Effector CD4-positive, alpha-beta T cell (primary cell): ENCODE results near the gene SLC48A1.
"Not testable (repeated sequence)": the region's sequence is repeated elsewhere in the genome, so short reads cannot be mapped to it uniquely, and the experiment has no call there.

Source experiments
- DNase-seq: peaks from one replicate; pipeline ENCODE4 v3.0.0-alpha.2; 2020

SLC48A1 gene

DNA sequence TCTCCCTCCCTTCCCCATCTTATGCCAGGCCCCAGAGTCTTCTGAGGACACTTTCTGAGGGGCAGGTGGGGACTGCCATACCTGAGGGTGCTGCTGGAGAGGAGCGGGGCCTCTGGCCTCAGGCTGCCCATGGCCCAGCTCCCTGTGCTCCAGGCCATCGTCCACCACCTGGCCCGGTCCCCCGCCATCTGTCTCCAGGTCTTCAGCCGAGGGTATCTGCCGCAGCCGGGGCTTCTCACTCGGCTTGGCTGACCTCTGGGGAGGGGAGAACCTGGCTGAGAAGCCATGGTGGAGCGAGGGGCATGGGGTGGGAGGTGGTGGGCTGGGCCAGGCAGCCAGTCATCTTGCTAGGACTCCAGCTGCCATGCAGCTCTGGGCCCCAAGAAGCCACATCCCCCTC, 21.6 kb downstream of the SLC48A1 start:
- no peak for DNase-seq

DNA sequence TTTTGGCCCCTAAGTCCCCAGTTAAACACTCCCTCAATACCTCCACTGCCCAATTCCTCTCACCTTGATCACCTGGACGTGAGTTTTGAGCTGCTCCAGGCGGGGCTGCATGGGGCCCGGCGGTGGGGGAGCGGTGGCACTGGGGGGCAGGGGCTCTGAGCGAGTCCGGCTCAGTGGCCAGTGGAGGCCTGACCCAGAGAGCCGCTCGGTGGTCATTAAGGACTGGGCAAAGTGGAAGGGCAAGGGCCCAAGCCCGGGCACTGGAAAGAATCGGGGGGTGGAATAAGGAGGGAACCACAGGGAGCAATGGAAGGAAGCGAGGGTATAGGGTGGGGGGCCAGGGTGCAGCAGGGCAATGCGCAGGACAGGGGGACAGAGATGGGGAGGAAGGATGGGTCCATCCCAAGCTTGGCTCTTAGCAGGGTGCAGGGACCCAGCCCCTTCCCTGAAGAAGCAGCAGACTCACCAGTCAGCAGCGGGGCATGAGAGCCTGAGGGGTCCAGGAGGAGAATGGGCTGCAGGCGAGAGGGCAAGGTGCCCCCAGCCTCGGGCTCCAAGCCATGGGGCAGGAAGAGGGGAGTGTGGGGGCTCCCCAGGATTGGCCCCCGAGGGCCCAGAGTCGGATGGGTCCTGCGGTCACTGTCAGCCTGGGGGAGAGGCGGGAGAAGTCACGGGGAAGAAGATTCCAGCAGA, 22.2 kb downstream of the SLC48A1 start:
- no peak for DNase-seq

DNA sequence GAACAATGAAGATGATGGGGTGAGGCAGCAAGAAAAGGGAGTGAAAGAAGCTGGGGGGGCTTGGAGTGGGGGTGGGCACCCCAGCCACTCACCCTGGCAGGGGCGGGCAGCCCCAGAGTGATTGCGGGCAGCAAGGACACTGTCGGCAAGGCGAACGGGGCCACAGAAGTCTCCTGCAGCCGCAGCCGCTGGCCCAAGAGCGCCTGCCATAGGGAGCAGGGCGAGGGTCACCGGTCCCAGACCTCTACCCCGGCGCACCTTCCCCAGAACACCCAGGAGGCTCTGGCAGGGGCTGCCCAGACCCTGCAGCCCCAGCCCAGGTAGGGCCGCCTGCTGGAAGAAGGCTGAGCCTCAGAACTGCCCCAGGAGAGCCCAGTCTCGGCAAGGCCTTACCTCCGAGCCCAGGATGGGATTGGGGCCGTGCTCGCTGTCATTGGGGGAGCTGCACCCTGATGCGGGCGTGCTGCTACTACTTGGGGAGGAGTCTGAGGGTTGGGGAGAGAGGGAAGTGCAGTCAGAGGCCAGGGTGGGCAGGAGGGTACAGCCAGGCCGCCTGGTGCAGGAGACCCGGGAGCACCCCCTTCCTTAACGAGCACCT, 22.9 kb downstream of the SLC48A1 start:
- no peak for DNase-seq

- no peak for DNase-seq
Observed at GRCh38 chr12:47797441-47797840, 24.4 kb downstream of the SLC48A1 start.

DNA sequence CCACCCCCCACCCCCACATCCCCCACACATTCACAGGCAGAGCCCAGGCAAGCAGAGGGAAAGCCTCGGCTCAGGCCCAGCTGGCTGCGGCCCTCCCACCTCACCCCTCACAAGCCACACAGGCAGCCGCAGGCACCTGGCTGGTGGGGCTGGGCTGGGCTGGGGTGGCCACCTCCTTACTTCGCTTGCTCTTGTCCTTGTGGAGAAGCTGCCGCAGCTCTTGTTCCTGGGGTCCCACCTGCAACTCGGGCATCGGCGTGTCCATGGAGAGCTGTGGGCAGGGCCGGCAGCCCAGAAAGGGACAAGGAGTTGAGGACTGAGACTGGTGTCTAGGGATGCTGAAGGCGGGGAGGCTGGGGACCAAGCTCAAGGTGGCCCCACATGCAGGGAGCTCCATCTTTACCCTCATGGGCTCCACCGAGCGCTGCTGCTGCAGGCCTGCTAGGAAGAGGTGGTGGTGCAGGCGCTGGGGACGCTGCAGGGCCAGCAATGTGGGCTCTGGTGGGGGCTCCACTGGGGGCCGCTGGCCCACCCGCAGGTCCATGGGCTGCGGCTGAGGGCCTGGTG, 25.4 kb downstream of the SLC48A1 start:
- DNase-seq, result no peak

DNA sequence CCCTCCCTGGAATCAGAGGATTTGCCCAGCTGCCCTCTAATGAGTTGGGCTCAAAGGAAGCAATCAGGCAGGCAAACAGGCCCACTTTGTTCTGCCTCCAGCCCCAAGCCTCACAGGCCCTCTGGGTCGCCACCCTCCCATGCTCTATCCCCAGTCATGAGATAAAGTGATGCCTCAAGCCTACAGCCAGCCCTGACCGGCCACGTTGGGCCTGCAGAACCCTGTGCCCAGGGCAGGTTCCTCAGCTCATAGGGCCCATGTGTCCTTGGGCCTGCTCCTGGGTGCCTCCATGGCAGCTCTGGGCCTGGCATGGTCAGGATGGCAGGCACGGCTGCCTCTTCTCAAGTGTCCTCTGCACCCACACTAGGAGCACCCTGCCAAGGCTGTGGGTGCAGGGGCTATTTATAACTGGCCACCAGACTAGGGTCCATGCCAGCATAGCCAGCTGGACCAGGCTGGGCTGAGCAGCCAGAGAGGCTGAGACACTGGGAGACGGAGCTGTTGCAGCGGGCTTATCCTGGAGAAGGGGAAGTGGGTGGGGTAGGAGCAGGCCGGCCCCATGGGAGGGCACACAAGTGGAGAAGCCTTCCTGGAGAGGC, 26.4 kb downstream of the SLC48A1 start:
- DNase-seq, result no peak

DNA sequence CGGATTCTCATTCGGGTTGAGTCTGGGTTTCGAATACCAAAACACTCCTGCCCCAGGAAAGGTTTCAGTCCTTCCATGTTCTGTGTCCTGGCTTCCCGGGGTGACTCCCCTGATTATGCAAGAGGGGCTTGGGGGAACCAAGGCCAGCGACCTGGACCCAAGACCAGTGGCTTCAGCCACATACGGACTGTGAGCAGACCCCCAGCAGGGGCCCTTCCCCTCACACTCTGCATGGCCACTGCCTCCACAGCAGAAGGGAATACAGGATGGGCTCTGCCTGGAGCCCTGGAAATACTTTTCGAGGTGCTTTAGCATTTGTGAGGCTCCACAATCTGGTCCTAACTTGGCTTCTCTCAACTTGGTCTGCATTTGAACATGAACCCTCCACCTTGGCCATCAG, 27.5 kb downstream of the SLC48A1 start:
- no peak for DNase-seq

DNA sequence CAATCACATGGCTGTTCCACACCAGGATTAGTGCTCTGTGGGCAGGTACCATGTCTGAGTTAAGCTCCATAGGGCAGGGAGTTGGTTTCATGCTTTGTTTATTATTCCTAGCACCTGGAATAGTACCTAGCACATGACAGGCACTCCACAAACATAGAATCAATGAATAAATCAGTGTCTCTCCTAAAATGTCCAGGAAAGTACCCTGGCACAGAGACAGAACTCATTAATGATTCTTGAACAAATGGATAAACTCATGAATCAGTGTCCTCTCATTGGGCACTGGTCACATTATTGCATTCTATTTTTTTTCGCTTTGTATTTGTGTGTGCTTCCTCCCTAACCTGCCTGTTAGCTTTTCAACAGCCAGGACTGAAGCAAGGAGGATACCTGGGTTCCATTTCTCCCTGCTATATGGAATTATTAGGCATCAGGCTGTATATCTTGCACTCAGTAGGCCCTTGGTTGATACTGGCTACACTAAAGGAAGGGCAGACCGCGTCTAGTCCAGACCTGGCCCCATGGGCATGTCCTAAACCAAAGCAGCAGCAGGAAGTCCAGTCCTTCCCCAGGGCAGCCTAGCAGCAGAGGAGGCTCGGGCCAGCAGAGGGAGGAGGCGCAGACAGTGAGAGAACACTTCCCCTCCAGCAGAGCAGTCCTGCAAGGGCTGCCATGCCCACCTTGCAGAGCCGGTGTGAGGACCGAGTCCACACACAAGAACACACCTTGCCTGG, 28.3 kb downstream of the SLC48A1 start:
- no peak for DNase-seq

DNA sequence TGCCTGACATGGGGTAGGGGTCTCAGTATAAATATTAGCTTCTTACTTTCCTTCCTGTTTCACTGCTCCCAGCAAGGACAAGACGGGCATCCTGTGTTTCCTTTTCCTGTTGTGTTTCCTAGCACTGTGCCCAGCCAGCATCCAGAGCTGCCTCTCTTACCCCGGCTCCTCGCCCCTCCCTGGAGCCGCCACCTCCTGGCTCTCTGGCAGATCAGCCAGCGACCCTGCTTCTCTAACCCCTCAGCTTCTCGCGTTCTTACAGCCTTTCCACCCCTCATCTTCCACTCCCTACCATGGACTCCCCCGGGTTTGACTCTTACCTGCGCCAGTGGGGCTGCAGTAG, 28.8 kb downstream of the SLC48A1 start:
- no peak for DNase-seq

GRCh38 chr12:47802312-47802711, 29.3 kb downstream of the SLC48A1 start:
- no peak for DNase-seq

DNA sequence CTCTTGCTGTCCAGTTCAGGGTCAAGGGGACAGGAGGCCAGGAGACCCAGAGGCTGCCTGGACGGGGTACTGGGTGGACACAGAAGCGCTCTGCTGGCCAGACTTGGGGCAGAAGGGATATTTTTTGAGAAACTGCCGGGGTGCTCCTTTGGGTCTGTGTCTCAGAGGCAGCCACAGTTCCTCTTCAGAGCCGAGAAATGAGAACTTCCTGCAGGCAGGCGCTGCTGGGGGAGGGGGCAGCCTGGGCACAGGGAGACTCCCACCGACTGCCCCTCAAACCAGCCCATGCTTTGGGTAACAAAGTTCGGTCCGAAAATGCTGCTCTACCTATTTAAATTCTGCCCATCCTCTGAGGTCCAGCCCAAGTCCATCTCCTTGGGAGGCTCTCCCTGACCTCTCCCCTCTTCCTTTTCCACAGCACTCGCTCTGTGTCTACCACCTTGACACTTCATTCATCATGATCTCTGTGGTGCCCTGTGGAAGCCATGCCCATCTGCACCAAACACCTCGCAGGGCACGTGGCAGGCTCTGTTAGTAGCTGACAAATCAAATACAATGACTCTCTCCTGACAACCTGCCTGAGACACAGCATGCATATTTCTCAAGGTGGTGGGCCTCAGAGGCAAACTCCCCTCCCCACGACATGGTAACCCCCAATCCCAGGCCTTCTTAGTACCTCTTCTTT, 30.3 kb downstream of the SLC48A1 start:
- no peak for DNase-seq

DNA sequence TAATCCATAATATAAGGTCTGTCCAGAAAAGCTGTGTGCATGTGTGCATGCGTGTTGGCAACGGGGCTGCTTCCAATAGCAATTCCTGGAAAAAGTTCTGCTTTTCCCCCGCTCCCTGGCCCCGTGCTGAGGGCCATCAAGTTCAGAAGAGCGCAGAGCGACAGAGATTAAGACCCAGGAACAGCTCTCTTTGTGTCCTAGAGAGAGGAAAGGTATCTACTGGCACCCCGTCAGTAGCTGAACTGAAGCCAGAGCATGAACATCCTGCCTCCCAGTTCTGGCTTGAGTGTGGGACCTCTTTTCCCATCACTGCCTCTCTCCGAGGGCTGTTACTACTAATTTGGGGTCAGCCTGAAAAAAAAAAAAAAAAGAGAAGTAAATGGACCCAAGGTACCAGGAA, 31.1 kb downstream of the SLC48A1 start:
- DNase-seq, result no peak

DNA sequence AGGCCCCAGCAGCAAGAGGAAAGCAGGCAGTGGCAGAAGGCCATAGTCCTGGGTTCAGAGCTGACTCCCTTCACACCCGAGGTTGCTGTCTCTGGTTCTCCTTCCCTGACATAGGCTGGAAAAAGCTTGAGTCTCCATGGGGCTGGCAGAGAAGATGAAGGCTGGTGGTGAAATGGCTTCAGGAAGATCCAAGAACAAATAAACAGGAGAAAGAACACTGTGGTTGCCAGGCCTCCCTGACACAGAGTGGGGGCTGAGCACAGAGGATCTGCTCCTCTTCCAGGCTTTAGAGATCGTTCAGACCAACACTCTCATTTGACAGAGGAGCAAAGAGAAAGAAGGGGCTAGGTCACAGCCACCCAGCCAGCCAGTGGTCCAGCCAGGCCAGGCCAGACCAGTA, 32.4 kb downstream of the SLC48A1 start:
- DNase-seq, result no peak

GRCh38 chr12:47807338-47807737, 34.3 kb downstream of the SLC48A1 start:
- DNase-seq, result no peak

DNA sequence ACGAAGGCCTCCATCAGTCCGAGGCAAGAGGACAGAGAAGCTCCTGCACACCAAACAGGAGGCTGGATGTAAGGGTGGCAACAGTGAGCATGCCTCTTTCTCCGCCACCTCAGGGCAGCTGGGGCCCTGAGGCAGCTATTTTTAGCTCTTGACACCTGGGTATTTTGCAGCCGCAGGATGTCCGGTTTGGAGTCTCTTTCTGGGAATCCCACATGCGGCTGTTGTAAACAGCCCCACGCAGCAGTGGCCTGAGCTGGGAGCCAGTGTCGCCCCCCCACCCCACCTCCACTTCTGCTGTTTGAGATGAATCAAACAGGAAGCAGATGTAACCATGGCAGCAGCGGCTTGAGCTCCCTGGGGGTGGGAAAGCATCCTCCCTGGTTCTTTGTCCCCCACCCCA, 35.0 kb downstream of the SLC48A1 start:
- DNase-seq, result peak; percentile 69

DNA sequence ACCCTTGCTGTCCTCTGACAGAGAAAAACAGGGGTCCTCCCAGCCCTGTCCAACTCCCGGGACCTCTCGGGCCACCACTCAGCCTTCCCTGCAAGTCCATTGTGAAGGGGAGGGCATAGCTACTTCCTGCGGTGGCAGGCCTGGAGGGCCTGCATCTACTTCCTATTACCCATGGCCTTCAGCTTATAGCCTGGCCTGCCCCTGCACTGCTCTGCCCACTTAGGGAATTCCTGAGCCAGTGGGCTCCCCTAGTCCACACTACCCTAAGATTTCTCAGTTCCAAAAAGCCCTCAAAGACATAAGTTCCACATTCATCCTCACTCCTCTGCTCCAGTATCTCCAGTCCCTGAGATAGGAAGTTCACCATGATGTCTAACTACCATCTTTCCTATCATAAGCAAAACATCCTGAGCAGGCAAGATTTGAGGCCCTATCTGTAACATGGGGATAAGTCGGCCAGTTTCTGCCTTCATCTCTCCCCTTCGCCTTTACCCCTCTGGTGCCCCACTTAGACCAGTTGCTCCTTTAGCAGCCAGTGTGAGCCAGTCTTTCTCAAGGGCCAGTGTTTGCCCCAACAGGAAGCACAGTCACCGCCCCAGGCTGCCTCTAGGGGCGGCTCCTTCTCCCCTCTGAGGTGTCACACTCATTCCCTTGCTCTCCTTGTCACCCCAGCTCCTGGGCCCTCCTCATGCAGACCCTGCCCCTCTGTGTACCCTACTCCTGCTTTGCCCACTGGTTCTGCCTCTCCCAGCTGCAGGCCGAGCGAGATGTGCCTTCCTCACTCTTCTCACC, 35.7 kb downstream of the SLC48A1 start:
- peak; percentile 45 for DNase-seq

DNA sequence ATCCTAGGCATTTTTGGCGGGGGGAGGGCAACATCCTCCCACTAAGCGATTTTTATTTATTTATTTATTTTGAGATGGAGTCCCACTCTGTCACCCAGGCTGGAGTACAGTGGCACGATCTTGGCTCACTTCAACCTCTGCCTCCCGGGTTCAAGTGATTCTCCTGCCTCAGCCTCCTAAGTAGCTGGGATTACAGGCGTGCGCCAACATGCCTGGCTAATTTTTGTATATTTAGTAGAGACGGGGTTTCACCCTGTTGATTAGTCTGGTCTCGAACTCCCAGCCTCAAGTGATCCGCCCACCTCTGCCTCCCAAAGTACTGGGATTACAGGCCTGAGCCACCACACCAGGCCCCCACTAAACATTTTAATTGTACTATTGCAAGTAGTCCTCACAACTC, 36.5 kb downstream of the SLC48A1 start:
- DNase-seq, result not testable (repeated sequence)

DNA sequence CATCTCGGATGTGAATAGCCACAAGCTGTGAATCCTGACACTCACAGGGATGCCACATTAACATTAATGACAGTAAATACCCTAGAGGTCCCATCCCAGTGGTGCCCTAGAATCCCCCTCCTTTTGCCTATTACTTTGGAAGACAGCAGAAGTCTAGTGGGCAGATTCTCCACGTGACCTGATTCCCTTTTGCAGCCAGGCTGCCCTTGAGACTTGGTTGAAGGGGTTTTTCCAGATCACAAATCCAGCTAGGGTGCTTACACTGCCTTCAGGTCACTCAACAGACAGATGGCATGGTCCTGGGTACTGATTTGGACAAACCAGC, 38.0 kb downstream of the SLC48A1 start:
- no peak for DNase-seq

- DNase-seq, result no peak
Observed at GRCh38 chr12:47811581-47812484, 38.8 kb downstream of the SLC48A1 start.

GRCh38 chr12:47812797-47813510, 39.9 kb downstream of the SLC48A1 start:
- peak; percentile 86 for DNase-seq
